Activated CD8-positive, alpha-beta memory T cell treated with anti-CD3 and anti-CD28 coated beads, Interleukin-2, amount 10 ng/mL, durations not matched to agents 7 days and 5 days (primary cell): ENCODE measurements around the gene SPO11. TPM values are rescaled to one million over a fixed set of nuclear protein-coding genes. Genes with fewer than 3 reads are reported as not detected.

Experiments used
- microRNA-seq: library from miRNA; unstranded; fragments of <30 nt; microRNA quantifications from one replicate; pipeline ENCODE4 v1.2.0, GENCODE V29; 2022
- total RNA-seq, 2 experiments: library from RNA; stranded (reverse); gene quantifications; one replicate each; pipeline ENCODE4 v1.2.3, GENCODE V29; 2021

Gene SPO11
- total RNA-seq, 2 experiments from 2014 or later = not detected

Small RNA genes lying within 50 kb of the gene (microRNA-seq; reads per million reads assigned to microRNA genes)
- gene MIR4325 = not detected

Other genes starting within 250 kb of the SPO11 start
- not detected for gene BMP7, start 63.2 kb upstream of the SPO11 start, total RNA-seq
- gene RAE1, start 21.5 kb downstream of the SPO11 start, total RNA-seq = 10 to 100 TPM; 31.4 to 37.5 TPM
- gene RBM38, start 61.6 kb downstream of the SPO11 start, total RNA-seq = 10 to 100 TPM; 74.8 to 91.9 TPM
- not detected for gene CTCFL, start 195.3 kb downstream of the SPO11 start, total RNA-seq
- not detected for gene PCK1, start 231.3 kb downstream of the SPO11 start, total RNA-seq